DMS 273 treated with DMSO at 0.1 percent for 48 hours (cell line): ENCODE measurements around the gene EYA4.
A peak's percentile ranks its signal among the peaks of the same experiment; 100 is the strongest.

Source experiments
- DNase-seq: peaks from one replicate; lab custom pipeline; 2025; lab: John Stamatoyannopoulos, UW

Gene EYA4

GRCh38 chr6:133404151-133404550 is 163.0 kb downstream of the EYA4 start:
- DNase-seq: no peak

- DNase-seq: no peak
These were observed 163.6 kb downstream of the EYA4 start for GRCh38 chr6:133404728-133405127.

GRCh38 chr6:133407320-133408100 is 166.4 kb downstream of the EYA4 start:
- DNase-seq: no peak

GRCh38 chr6:133408132-133408531 is 167.0 kb downstream of the EYA4 start:
- DNase-seq: no peak

GRCh38 chr6:133408543-133408942 is 167.4 kb downstream of the EYA4 start:
- DNase-seq: no peak

- no peak for DNase-seq
These were observed 169.7 kb downstream of the EYA4 start for GRCh38 chr6:133410638-133411435.

GRCh38 chr6:133411757-133412156 is 170.6 kb downstream of the EYA4 start:
- DNase-seq: no peak

GRCh38 chr6:133415262-133415661 is 174.1 kb downstream of the EYA4 start:
- no peak for DNase-seq

GRCh38 chr6:133418108-133418507 is 177.0 kb downstream of the EYA4 start:
- no peak for DNase-seq

GRCh38 chr6:133423242-133423641 is 182.1 kb downstream of the EYA4 start:
- no peak for DNase-seq

GRCh38 chr6:133424359-133424758 is 183.2 kb downstream of the EYA4 start:
- DNase-seq: no peak

- no peak for DNase-seq
These were observed 184.9 kb downstream of the EYA4 start for GRCh38 chr6:133426038-133426437.

- DNase-seq: no peak
These were observed 187.1 kb downstream of the EYA4 start for GRCh38 chr6:133428295-133428694.

GRCh38 chr6:133430530-133430929 is 189.4 kb downstream of the EYA4 start:
- no peak for DNase-seq

- DNase-seq: no peak
These were observed 189.9 kb downstream of the EYA4 start for GRCh38 chr6:133431031-133431430.

GRCh38 chr6:133432021-133432989 is 191.1 kb downstream of the EYA4 start:
- peak; percentile 84 for DNase-seq

- DNase-seq: no peak
These were observed 194.0 kb downstream of the EYA4 start for GRCh38 chr6:133435065-133435728.

GRCh38 chr6:133436652-133437051 is 195.5 kb downstream of the EYA4 start:
- DNase-seq: no peak

- DNase-seq: no peak
These were observed 200.3 kb downstream of the EYA4 start for GRCh38 chr6:133441491-133441890.

GRCh38 chr6:133446789-133447188 is 205.6 kb downstream of the EYA4 start:
- no peak for DNase-seq

- no peak for DNase-seq
These were observed 206.8 kb downstream of the EYA4 start for GRCh38 chr6:133447924-133448323.

- DNase-seq: no peak
These were observed 215.3 kb downstream of the EYA4 start for GRCh38 chr6:133456439-133456838.
